ENCODE data around the gene GPS1. TPM values are rescaled to one million over a fixed set of nuclear protein-coding genes. Genes with fewer than 3 reads are reported as not detected.
A peak's percentile ranks its signal among the peaks of the same experiment; 100 is the strongest.

GPS1 gene
- total RNA-seq, 2 donors from 2014 or later = 60.3 to 77.1 TPM

GRCh38 chr17:82059272-82060000, 7.7 kb downstream of the GPS1 start:
- H3K36me3 Mint-ChIP-seq = no peaks in the 10 kb centered on the region
- DNase-seq (ENCODE audit: low spot score in 2 of 2) (no peak), ATAC-seq (no peak)
- no peaks in the 10 kb centered on the region for H3K9me3 Mint-ChIP-seq
- no peak overlapping the region for H3K27ac Mint-ChIP-seq

- peak overlapping the region in 1 of 2 donors; percentile 75 for H3K27ac Mint-ChIP-seq
- no peaks in the 10 kb centered on the region for H3K36me3 Mint-ChIP-seq
- ATAC-seq = no peak
- no peaks in the 10 kb centered on the region for H3K9me3 Mint-ChIP-seq
- no peak for DNase-seq (ENCODE audit: low spot score in 2 of 2)
Measured at GRCh38 chr17:82060001-82060380, 8.3 kb downstream of the GPS1 start.

GRCh38 chr17:82060614-82061013, 8.9 kb downstream of the GPS1 start:
- Mint-ChIP-seq H3K36me3 (no peaks in the 10 kb centered on the region), H3K27ac (peak overlapping the region in 1 of 2 donors; percentile 75), H3K9me3 (no peaks in the 10 kb centered on the region)
- no peak for ATAC-seq
- no peak for DNase-seq (ENCODE audit: low spot score in 2 of 2)

GRCh38 chr17:82061047-82061925, 9.6 kb downstream of the GPS1 start:
- ATAC-seq (no peak), DNase-seq (ENCODE audit: low spot score in 2 of 2) (no peak)
- peak overlapping the region in 1 of 2 donors; percentile 75 for H3K27ac Mint-ChIP-seq

GRCh38 chr17:82062076-82062983, 10.6 kb downstream of the GPS1 start:
- no peak overlapping the region for H3K27ac Mint-ChIP-seq
- peaks cover 0 to 4% of the 10 kb centered on the region in 2 donors for H3K36me3 Mint-ChIP-seq
- no peaks in the 10 kb centered on the region for H3K9me3 Mint-ChIP-seq
- ATAC-seq (no peak), DNase-seq (ENCODE audit: low spot score in 2 of 2) (no peak)

More at GRCh38 chr17:82061047-82061925, 9.6 kb downstream of the GPS1 start:
- Mint-ChIP-seq H3K36me3 (peaks cover 0 to 3% of the 10 kb centered on the region in 2 donors), H3K9me3 (no peaks in the 10 kb centered on the region)

GRCh38 chr17:82062984-82063368, 11.3 kb downstream of the GPS1 start:
- no peak overlapping the region for H3K27ac Mint-ChIP-seq
- H3K36me3 Mint-ChIP-seq = peaks cover 0 to 4% of the 10 kb centered on the region in 2 donors
- ATAC-seq = no peak

GRCh38 chr17:82063424-82064415, 12.0 kb downstream of the GPS1 start:
- ATAC-seq = no peak
- Mint-ChIP-seq H3K9me3 (no peaks in the 10 kb centered on the region), H3K36me3 (peaks cover 0 to 4% of the 10 kb centered on the region in 2 donors), H3K27ac (peak overlapping the region in 1 of 2 donors; percentile 57)
- no peak for DNase-seq (ENCODE audit: low spot score in 2 of 2)

More at GRCh38 chr17:82062984-82063368, 11.3 kb downstream of the GPS1 start:
- no peak for DNase-seq (ENCODE audit: low spot score in 2 of 2)
- H3K9me3 Mint-ChIP-seq = no peaks in the 10 kb centered on the region

- Mint-ChIP-seq H3K36me3 (peaks cover 0 to 4% of the 10 kb centered on the region in 2 donors), H3K9me3 (no peaks in the 10 kb centered on the region), H3K27ac (peak overlapping the region in 1 of 2 donors; percentile 57)
- no peak for ATAC-seq
- DNase-seq (ENCODE audit: low spot score in 2 of 2) = no peak
Measured at GRCh38 chr17:82064433-82065192, 12.9 kb downstream of the GPS1 start.

GRCh38 chr17:82065193-82065637, 13.5 kb downstream of the GPS1 start:
- Mint-ChIP-seq H3K27ac (peak overlapping the region in 1 of 2 donors; percentile 57), H3K36me3 (peaks cover 0 to 4% of the 10 kb centered on the region in 2 donors)
- DNase-seq (ENCODE audit: low spot score in 2 of 2) = no peak

GRCh38 chr17:82065638-82066303, 14.1 kb downstream of the GPS1 start, which contains the start of gene DUS1L:
Gene DUS1L (minus strand): TSS chr17:82065804. CDS start chr17:82065059, 745 bp downstream.
- peak; percentile 83 to 89 for ATAC-seq
- no peaks in the 10 kb centered on the region for H3K9me3 Mint-ChIP-seq

More at GRCh38 chr17:82065193-82065637, 13.5 kb downstream of the GPS1 start:
- H3K9me3 Mint-ChIP-seq = no peaks in the 10 kb centered on the region
- ATAC-seq = peak; percentile 63 to 71

GRCh38 chr17:82070611-82071010, 18.9 kb downstream of the GPS1 start:
- no peaks in the 10 kb centered on the region for H3K9me3 Mint-ChIP-seq
- ATAC-seq = no peak
- no peak for DNase-seq (ENCODE audit: low spot score in 2 of 2)
- peaks cover 0 to 4% of the 10 kb centered on the region in 2 donors for H3K36me3 Mint-ChIP-seq
- H3K27ac Mint-ChIP-seq = peak overlapping the region in 1 of 2 donors; percentile 11

More at GRCh38 chr17:82065638-82066303, 14.1 kb downstream of the GPS1 start, which contains the start of gene DUS1L:
- peaks cover 0 to 4% of the 10 kb centered on the region in 2 donors for H3K36me3 Mint-ChIP-seq
- peak; percentile 76 to 85 for DNase-seq (ENCODE audit: low spot score in 2 of 2)
- H3K27ac Mint-ChIP-seq = peak within 1 kb of the TSS; percentile 89 to 93

- Mint-ChIP-seq H3K9me3 (no peaks in the 10 kb centered on the region), H3K36me3 (no peaks in the 10 kb centered on the region), H3K27ac (no peak overlapping the region)
- no peak for ATAC-seq
- no peak for DNase-seq (ENCODE audit: low spot score in 2 of 2)
Measured at GRCh38 chr17:82072827-82073226, 21.1 kb downstream of the GPS1 start.

- H3K9me3 Mint-ChIP-seq = no peaks in the 10 kb centered on the region
- no peaks in the 10 kb centered on the region for H3K36me3 Mint-ChIP-seq
- H3K27ac Mint-ChIP-seq = no peak overlapping the region
- no peak for DNase-seq (ENCODE audit: low spot score in 2 of 2)
- ATAC-seq = no peak
Measured at GRCh38 chr17:82073446-82073845, 21.7 kb downstream of the GPS1 start.
